LNCAP (cell line): ENCODE results near the gene TSPAN8.

Source experiments
- CTCF ChIP-seq: fragments of 450-650 bp; IDR thresholded peaks from 2 replicates; pipeline ENCODE4 v1.5.1; 2017; ENCODE audit warnings: mild to moderate bottlenecking

The TSPAN8 gene

DNA sequence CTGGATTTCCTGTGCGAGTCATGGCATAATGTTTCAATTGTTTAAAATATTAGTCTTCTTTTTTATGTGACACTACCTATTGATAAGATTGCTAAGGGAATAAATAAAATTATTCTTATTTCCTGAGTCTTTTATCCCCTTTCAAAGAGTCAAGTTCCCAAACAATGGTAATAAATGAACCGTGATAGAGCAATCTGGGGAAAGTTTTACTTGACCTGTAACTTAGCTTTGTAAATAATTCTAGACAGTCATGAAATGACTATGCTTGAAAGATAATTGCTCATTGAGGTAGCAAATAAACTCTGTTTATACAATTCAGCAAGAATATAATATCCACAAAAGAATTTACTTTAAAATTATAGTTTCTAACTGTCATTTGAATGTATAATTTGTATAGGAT lies 82.1 kb downstream of the TSPAN8 start:
- TF ChIP-seq CTCF: no peak
